ENCODE data around the gene RXRA.

GRCh38 chr9:134299068-134299467, 27.2 kb upstream of the RXRA start:
- TF ChIP-seq POLR2A (IDR thresholded peaks at IDR 0.05) (no peak), CTCF (IDR thresholded peaks at IDR 0.05) (no peak)
